HK-2 (cell line): ENCODE measurements around the gene SIRPB1.
"Not testable (repeated sequence)": the region's sequence is repeated elsewhere in the genome, so short reads cannot be mapped to it uniquely, and the experiment has no call there.

Source experiments
- DNase-seq: peaks from one replicate; pipeline ENCODE4 v3.0.0-alpha.2; 2018; ENCODE audit not compliant: unreplicated experiment

Gene SIRPB1

DNA sequence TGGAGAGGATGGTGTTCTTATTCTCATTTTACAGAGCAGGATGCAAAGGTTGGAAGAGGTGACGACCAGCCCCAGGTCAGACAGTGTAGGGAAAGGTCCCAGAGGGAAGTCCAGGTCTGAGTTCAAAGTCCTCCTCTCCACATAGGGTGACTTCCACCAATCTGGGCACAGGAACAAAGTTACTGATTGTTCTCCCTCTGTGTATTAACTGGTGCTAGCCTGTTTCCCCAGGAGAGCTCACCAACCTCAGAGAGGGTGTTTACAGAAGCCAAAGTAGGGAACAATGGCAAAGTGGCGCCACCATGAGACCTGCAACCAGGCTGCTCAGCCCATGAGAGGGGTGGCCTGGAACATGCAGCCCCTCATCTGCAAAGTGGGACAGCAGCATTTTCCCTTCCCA lies 16.8 kb upstream of the SIRPB1 start:
- DNase-seq: no peak

DNA sequence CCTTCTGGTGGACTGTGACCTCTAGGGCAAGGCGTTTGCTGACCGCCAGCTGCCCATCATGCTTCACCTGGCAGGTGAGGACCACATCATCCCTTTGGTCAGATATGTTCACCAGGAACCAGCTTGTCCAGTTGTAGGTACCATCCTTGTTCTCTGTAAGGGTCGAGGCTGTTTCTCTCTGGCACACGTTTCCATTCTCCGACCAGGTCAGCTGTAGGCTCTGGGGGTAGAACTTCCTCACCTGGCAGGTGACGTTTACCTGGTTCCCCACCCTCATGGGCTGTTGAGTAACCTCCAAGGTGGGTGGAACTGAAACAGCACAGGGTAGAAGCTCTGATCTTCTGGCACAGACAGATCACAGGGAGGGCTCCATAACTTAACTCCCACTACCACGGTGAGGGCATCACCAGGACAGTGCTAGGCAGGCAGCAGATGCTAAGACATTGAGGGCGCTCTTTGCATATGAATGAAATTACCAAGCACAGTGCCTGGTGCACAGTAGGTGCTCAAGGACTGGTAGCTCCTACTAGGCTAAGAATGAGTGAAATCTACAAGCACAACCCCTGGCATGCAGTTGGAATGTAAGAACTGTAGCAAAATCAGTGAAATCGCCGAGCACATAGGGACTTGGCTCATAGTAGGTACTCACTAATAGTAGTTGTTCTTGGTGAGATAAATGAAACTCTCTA lies 15.6 kb upstream of the SIRPB1 start:
- DNase-seq: no peak

DNA sequence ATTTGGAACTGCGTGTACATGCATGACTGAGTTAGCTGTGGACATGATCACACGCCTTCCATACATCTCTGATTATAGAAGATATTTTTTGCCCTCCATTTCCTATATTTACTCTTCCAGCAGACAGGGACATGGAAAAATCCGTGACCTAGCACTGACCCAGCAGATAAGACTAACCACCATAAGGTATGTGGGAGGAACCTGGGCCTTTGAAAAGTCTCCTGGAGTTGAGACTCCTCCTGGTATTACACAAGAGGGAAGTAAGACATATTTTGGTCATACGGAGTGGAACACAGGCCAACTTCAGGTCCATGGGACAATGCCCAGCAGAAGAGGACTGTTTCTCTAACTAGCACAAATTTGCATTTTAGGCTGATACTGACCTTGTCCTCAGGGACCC lies 13.7 kb upstream of the SIRPB1 start:
- no peak for DNase-seq

DNA sequence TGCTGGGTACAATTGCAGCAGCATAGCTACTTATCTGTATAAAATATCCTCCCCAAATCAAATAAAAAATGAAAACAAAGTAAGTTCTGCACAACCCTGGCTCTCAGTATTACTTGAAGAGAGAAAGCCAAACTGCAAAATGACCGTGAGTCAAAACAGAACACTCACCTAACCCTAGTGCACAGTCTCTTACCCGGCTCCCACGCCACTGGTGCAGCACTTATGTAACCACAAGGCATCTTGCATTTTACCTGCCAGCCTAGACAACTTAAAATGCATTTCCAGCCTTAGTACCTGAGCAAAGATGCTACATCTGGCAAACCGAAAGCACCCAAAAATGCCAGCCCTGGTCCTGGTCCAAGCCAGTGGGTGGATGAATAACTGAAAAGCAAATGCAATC lies 12.4 kb upstream of the SIRPB1 start:
- no peak for DNase-seq

DNA sequence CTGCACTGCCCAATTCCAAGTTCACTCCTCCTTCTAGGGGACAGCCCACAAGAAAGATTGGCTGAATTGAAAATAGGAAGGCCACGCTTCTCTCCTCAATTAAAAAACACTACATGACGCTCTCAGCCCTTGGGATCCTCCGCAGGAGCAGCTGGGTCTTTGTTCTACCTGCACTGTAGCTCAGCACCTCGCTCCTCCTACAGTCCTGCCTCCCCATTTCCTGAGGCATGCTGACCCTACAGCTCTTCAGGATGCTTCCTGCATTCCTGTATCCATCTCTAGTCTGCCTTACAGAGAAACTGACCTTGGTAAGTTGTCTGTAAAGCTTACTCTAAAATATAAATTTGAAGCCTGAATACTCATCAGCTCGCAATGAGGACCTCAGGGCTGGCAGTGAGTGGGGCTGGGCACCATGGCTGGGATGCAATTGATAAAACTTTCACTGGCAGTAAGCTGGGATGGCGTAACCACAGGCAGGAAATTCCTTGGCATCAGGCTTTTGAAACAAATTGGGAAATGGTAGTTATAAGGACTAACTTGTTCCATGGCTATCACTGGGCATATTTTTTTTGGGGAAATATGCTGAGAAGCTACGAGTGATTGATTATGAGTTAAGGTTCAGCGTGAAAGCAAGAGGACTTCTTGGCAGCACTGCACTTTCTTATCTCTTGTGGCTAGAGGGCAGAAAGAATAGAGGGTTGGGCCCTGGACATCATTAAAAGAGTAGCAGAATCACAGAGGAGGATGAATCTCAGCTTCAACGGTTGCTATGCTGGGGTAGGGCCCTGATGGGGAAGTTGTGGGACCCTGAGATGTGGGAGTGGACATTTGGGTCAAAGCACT lies 11.7 kb upstream of the SIRPB1 start:
- DNase-seq: no peak

DNA sequence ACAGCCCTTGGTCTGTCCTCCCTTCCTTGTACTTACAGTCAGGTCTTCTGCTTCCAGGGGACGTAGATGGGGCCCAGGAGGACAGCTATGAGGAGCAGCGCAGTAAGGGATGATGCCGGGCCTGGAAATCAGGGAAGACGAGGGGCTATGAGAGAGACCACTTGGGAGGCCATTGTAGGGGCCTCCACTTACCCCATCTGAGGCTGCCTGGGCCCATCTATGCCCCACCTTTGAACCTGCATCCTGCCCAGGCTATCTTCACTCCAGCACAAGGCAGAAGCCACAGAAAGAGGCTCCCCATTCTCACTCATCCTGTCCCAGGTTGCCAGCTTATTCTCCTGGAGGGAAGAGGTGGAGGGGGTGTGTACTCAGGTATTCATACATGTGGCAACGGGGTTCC lies 10.4 kb upstream of the SIRPB1 start:
- no peak for DNase-seq

DNA sequence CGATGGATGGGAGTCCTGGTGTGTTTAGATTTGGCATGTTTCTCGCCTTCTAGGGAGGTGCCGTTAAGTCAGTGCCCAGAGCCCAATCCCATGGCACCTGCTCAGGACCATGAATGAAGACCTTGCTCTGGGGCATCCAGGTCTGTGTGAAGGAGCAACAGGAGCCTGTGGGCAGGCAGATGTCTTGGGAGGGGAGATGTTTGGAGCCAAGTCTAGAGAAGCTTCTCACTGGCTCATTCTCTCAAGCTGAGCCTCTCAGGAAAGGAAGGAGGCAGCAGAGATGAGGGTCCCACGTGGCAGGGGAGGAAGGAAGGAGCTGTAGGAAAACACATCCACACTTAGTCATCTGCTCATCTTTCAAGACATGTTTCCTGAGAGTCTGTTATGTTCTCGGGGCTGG lies 9.5 kb upstream of the SIRPB1 start:
- DNase-seq: no peak

DNA sequence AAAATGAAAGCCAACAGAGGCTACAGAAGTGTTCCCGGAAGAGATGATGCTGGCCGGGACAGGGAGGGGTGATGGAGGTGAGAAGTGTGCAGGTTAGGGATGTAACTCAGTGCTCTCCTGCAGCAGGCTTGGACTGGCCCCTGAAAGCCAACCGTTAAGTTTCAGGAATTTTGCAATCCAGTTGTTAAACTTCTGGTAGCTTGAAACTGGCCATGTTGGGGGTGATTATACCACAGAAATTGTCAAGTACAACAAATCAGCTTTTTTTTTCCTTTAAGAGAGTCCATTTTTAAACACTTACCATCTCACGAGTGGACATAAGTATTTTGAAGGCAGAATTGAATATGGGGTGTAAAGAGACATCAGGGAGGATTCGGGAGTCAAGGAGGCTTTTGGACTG lies 8.8 kb upstream of the SIRPB1 start:
- DNase-seq: no peak

DNA sequence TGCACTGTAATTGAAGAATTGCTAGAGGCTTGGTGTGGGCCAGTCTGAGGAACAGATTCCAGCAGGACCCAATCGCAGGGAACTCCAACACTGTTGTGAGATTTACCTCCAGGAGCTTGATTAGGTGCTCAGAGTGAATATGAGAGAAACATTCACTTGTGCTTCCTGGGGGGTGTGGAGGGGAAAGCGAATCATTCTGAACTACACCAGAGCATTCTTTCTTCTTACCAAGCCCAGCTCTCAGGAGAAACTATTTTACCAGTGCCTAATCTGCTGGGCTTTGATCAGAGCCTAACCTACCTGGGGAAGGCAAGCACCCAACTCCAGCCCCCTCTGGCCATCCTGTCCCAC lies 7.4 kb upstream of the SIRPB1 start:
- no peak for DNase-seq

DNA sequence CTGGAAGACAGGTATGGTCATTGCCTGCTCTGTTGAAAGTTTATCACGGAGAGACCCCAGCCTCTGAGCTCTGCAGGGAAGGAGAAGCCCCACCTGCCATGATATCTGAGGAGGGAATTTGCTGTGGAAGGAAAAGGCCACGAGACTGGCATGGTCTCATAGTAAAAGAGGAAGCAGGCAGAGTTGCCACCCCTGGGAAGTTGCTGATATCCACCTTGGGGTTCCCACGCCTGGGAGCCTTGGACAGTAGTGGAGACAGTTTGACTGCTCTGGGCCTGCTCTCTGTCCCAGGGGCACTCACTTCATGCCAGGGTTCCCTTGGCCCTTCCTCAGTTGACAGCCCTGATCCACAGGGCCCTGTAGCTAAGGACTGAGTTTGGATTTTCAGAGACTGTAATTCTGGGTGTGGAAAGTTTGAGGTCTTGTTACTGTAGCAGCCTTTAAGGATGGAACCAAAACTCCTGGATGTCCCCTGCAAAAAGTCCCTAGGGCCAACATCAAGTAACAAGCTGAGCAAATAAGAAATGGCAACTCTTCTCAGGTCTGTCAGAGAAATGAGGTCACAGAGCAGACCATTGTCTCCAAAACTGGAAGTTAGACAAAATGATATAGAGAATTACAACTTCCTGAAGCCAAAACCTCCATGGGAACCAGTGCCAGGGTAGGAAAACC lies 6.9 kb upstream of the SIRPB1 start:
- DNase-seq: no peak

DNA sequence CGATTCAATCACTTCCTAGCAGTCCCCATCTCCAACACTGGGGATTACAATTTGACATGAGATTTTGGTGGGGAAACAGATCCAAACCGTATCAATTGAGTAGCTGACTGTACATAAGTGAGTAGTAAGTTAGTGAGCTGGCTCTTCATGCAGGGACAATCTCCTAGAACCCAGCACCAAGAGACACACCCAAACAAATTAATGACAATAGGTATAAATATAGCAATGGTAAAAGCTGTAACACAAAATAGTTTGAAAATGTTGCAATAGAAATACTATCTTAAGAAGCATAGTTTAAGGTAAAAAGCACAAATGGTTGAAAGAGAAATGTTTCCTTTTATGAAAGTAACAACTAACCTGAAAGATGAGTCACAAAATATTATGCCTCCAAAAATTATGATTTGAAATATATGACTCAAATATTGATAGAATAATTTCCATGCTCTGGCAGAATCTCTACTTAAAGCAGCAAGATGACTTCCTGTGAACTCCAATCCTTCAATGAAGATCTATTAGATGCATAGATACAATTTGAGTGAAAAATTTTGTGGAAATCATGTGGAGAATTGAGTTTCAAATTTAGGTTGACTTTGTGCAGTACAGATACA lies 5.4 kb upstream of the SIRPB1 start:
- DNase-seq: no peak

DNA sequence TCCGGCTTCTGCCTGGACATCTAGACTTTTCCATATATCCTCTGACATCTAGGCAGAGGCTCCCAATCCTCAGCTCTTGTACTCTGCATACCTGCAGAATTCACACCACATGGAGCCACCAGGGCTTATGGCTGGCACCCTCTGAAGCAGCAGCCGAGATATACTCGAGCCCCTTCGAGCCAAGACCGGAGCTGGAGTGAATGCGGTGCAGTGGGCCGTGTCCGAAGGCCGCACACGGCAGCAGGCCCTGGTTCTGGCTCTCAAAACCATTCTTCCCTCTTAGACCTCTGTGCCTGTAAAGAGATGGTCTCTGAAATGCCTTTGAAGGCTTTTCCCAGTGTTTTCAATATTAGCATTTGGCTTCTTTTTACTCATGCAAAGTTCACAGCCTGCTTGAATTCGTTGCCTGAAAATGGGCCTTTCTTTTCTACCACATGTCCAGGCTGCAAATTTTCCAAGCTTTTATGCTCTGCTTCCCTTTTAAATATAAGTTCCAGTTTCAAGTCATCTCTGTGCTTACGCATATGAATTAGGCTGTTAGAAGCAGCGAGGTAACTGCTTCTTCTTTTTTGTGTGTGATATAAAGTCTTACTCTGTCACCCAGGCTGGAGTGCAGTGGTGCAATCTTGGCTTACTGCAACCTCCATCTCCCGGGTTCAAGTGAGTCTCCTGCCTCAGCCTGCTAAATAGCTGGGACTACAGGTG lies 3.8 kb upstream of the SIRPB1 start:
- no peak for DNase-seq

DNA sequence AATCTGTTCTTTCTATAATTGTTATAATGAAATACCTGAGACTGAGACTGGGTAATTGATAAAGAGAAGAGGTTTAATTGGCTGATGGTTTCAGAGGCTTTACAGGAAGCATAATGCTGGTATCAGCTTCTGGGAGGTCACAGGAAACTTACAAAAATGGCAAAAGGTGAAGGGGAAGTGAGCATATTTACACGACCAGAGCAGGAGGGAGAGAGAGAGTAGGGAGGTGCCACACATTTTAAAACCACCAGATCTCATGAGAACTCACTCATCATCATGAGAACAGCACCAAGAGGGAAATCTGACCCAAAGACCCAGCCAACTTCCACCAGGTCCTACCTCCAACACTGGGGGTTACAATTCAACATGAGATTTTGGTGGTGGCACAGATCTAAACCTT lies 2.6 kb upstream of the SIRPB1 start:
- DNase-seq: no peak

DNA sequence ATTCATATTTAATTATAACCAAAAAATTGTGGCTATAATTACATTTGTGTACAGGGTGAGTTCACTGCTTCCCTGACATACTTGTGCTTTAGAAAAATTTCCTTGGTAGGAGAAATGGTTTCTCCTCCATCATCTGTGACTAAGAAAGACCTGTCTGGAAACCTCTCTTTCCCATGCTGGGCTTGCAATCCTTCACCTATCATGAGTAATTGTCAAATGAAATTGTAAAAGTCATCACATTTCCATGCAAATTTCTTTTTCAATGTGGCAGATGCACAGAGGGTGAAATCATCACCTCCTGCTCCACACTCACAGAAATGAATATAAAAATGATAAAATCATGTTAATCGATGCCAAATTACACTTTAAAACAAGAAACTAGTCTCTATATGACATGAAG lies 1.5 kb upstream of the SIRPB1 start:
- no peak for DNase-seq

DNA sequence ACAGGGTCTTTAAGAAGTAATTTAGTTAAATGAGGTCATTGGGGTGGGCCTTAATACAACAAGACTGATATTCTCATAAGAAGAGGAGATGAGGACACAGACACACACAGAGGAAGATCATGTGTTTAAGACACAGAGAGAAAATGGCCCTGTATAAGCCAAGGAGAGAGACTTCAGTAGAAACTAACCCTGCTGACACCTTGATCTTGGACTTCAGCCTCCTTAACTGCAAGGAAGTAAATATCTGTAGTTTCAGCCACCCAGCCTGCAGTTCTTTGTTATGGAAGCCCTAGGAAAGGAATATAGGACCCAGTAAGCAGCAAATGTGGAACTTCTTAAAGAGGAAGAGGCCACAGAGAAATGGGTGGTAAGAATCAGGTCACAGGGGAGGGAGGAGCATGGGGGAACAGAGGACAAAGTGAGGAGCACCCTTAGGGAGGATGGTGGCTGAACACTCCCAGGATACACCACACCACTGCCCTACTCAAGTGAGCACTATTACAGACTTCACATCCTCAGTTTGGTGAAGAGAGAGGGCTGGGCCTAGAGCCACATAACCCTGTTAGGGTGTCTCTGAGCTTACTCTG lies 762 bp downstream of the SIRPB1 start:
- DNase-seq: no peak

DNA sequence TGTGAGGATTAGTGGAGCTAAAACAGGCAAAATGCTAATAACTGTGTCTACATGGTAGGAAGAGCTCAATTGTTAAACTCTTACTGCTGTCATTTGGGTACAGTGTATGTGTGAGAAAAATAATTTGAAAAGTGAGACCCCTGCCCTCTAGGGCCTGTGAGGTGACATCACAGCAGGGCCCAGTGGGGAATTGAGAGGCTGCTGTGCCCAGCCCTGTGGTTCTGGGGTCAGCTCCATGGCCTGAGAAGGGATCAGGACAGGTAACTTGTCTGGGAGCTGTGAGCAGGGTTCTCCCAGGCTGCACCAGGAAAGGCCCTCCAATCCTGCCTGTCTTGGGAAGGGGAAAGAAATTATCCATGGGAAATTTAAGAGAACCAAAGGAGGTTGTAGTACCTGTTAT lies 1.3 kb downstream of the SIRPB1 start:
- DNase-seq: no peak

DNA sequence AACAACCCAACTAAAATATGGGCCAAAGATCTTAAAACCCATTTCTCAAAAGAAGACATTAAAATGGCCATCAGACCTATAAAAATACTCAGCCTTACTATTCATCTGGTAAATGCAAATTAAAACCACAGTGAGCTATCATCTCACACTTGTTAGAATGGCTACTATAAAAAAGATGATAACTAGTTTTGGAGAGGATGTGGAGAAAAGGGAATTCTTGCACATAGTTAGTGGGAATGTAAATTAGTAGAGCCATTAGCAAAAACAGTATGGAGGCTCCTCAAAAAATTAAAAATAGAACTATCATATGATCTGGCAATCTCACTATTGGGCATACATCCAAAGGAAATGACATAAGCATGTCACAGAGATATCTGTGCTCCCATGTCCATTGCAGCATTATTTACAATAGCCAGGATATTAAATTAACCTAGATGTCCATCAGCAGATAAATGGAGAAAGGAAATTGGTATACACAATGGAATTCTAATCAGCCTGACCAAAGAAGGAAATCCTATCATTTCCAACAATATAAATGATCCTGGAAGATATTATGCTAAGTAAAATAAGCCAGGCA lies 2.9 kb downstream of the SIRPB1 start:
- no peak for DNase-seq

DNA sequence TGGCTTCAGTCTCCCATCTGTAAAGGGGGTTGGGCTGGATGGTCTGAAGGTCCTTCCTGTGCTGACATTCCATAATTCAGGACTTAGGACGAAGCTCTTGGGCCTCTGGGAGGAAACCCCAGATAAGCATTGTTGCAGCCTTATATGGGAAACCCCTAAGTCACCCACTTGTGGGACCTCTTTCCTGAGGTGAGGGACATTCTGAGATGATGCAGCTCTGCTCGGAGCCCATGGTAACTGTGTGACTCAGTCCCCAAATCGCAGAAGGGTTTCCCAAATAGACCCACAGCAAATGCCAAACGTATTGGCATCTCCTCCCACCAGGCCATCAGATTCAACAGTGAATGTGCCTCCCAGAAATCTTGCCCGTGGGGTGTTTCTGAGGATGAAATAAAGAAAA lies 9.4 kb downstream of the SIRPB1 start:
- not testable (repeated sequence) for DNase-seq

DNA sequence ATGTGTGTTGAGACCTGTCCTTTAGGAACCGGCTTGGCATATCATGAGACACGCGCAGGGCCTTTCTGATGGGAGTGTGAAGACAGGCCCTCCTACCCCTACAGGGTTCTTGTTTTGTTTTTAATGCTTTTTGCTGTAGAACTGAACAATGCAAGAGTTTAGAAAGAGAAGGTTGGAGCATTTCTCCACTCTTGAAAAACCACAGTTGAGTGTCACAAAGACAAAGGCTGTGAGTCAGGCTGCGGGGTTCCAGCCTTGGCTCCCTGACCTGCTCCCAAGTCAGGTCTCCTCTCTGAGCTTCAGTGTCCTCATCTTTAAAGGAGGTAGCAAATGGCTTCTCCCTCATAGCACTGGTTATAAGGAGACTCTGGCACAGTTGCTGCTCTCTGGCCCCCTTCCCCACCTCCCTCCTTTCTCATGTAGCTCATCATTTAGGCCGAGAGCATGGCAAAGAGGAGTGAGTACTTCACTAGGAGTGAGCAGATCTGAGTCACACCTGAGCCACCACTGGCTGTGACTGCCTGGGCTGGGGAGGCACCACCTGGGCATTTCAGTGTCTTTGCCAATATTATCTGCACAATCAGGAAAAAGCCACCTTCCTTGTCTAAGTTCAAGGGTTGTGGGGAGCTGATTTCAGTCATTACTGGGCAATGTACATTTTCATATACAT lies 11.0 kb downstream of the SIRPB1 start:
- not testable (repeated sequence) for DNase-seq

DNA sequence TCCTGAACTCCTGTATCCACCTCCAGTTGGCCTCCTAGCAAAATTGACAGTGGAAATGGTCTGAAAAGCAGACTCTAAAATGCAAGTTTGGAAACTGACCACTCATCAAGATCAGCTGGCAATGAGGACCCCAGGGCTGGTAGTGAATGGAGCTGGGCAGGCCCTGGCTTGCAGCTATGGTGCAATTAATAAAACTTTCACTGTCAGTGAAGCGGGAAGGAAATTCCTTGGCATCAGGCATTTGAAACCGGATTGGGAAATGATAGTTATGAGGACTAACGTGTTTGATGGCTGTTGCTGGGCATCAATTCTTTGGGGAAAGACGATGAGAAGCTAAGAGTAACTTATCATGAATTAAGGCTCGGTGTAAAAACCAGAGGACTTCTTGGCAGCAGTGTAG lies 19.1 kb downstream of the SIRPB1 start:
- no peak for DNase-seq

DNA sequence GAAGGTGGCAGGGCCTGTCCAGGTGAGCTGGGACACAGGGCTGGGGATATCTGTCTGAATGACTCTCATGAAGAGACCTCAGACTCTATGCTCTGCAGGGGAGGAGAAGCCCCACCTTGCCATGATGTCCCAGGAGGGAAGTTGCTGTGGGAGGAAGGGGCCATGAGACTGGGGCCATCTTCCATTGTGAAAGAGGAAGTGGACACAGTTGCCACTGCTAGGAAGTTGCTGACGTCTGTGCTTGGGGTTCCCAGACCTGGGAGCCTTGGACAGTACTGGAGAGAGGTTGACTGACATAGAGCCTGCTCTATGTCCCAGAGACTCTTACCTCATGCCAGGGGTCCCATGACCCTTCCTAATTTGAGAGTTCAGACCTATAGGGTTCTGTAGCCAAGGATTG lies 24.5 kb downstream of the SIRPB1 start:
- DNase-seq: no peak
